Endometrial microvascular endothelial cells (primary cell): ENCODE results near the gene CENATAC. TPM values are rescaled to one million over a fixed set of nuclear protein-coding genes. Genes with fewer than 3 reads are reported as not detected.
"Not testable (repeated sequence)": the region's sequence is repeated elsewhere in the genome, so short reads cannot be mapped to it uniquely, and the experiment has no call there.

Source experiments
- in situ Hi-C: cut with HindIII; loops from 2 replicates; pipeline ENCODE4 v1.10.0; 2017; ENCODE audit warnings: low sequenced_read_pairs, low pct_unique_long_range_greater_than_20kb; ENCODE audit errors: inconsistent ontology term
- total RNA-seq: library from RNA; depleted of rRNA; stranded (reverse); fragments of >200 nt; gene quantifications from one replicate; pipeline ENCODE4 v1.2.3, GENCODE V29; 2015; ENCODE audit errors: inconsistent ontology term

Gene CENATAC
- total RNA-seq, 1 donor from 2014 or later: 6.6 TPM

DNA sequence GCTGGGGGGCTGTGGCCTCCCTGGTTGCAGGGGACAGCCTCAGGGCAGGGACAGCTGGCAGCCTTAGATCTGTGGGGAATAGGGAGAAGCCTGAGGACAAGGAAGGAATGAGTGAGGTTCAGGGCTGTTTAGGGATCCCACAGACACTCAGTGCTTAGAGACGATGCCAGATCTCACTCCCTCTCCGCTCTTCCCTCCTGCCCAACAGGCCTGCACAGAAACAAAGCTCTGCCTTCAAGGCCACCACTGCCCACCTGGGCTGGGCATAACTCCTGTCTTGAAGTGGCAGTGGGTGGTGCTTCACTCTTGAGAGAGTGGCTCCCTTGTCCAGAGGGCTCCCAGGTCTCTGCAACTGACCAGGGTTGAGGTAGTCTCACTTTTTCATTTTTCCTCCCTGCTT lies 13.1 kb upstream of the CENATAC start:
- in situ Hi-C loops: no loop called here

- in situ Hi-C loops: no loop called here
These were observed 9.7 kb upstream of the CENATAC start for GRCh38 chr11:118988280-118988679.

DNA sequence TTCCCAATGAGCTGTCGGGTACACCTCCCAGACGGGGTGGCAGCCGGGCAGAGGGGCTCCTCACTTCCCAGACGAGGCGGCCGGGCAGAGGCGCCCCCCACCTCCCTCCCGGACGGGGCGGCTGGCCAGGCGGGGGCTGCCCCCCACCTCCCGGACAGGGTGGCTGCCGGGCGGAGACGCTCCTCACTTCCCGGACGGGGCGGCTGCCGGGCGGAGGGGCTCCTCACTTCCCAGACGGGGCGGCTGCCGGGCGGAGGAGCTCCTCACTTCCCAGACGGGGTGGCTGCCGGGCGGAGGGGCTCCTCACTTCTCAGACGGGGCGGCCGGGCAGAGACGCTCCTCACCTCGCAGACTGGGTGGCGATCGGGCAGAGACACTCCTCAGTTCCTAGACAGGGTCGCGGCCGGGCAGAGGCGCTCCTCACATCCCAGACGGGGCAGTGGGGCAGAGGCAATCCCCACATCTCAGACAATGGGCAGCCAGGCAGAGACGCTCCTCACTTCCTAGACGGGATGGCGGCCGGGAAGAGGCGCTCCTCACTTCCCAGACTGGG lies 6.4 kb upstream of the CENATAC start:
- in situ Hi-C loops: not testable (repeated sequence)

GRCh38 chr11:118996926-118997626 lies 862 bp upstream of the CENATAC start:
- in situ Hi-C loops: no loop called here

DNA sequence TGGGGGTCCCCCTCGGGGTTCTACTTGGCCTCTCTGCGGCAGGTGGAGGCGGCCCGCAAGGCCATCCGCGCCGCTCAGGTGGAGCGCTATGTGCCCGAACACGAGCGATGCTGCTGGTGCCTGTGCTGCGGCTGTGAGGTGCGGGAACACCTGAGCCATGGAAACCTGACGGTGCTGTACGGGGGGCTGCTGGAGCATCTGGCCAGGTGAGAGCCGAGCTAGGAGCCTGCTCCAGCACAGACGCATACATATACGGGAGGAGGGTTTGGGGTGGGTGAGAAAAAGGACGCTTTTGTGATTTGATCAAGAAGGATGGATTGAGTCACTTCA lies 415 bp downstream of the CENATAC start:
- in situ Hi-C loops: no loop called here

- in situ Hi-C loops: no loop called here
These were observed 884 bp downstream of the CENATAC start for GRCh38 chr11:118998822-118999221.

DNA sequence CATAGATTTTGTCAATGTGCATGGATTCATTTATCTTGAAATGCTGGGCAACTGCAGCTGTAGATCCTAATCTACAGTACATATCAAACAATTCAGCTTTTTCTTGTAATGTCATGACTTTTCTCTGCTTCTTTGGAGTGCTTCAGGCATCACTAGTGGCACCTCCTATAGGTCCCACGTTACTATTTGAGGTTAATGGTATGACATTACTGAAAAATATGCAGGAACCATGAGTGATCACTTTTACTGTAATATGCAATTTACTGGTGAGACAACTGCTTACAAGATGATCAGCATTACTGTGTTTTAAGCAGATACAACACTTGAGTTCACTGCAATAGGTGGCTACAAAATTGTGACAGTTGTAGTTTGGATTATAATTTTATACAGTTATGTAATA lies 3.0 kb downstream of the CENATAC start:
- in situ Hi-C loops: no loop called here

- in situ Hi-C loops: no loop called here
These were observed 8.7 kb downstream of the CENATAC start for GRCh38 chr11:119006656-119007055.

DNA sequence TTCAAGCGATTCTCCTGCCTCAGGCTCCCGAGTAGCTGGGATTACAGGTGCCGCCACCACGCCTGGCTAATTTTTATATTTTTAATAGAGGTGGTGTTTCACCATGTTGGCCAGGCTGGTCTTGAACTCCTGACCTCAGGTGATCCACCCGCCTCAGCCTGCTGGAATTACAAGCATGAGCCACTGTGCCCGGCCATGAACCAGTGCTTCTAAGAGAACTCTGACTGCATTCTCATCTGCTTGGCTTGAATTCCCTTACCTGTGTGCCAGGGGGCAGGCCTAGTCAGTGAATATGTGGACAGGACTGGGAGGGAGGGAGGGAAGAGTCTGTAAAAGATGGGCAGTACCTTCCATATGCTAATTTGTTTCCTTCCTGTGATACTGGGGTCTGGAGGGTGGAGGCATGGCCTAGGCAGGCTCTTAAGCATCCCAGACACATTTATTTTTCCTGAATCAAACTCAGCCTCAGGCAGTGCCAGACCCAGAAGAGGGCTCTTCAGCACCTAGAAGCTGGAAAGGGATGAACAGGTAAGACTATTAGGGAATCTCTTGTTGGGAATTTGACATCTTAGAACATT lies 13.6 kb downstream of the CENATAC start:
- in situ Hi-C loops: no loop called here

- in situ Hi-C loops: no loop called here
These were observed 14.8 kb downstream of the CENATAC start for GRCh38 chr11:119012629-119013170.

DNA sequence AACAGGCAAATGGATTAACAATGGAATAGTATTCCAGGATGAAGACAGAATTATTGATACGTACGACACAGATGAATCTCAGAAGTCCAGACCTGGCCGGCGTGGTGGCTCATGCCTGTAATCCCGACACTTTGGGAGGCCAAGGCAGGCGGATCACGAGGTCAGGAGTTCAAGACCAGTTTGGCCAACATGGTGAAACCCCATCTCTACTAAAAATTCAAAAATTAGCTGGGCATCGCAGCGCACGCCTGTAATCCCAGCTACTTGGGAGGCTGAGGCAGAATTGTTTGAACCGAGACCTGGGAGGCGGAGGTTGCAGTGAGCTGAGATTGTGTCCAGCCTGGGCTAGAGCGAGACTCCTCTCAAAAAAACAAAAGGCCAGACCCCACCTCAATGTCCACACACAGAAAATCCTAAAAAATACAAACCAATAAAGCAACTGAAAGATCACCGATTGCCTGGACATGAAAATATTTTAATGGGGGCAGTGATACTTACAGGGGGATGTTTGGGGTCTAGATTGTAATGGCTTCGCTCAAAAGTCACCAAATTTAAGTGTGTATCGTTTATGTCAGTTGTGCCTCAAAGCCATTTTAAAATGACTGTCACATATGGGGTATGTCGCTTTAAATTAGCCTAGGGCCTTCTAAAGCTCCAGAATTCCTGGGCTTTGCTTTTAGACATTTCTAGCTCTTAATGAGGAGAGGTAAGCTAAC lies 16.4 kb downstream of the CENATAC start:
- in situ Hi-C loops: no loop called here

GRCh38 chr11:119015054-119015611 lies 17.2 kb downstream of the CENATAC start:
- in situ Hi-C loops: no loop called here

GRCh38 chr11:119016216-119017009 lies 18.5 kb downstream of the CENATAC start:
- in situ Hi-C loops: no loop called here

GRCh38 chr11:119017377-119017776 lies 19.4 kb downstream of the CENATAC start:
- in situ Hi-C loops: not testable (repeated sequence)

GRCh38 chr11:119018074-119018938 lies 20.4 kb downstream of the CENATAC start, which contains the start of the genes RPS25 and TRAPPC4:
RPS25 (minus strand) TSS chr11:119018343; CDS start chr11:119018284, 59 bp downstream.
TRAPPC4 (plus strand) TSS chr11:119018766; CDS start chr11:119018796, 30 bp downstream.
- in situ Hi-C loops: no loop called here

DNA sequence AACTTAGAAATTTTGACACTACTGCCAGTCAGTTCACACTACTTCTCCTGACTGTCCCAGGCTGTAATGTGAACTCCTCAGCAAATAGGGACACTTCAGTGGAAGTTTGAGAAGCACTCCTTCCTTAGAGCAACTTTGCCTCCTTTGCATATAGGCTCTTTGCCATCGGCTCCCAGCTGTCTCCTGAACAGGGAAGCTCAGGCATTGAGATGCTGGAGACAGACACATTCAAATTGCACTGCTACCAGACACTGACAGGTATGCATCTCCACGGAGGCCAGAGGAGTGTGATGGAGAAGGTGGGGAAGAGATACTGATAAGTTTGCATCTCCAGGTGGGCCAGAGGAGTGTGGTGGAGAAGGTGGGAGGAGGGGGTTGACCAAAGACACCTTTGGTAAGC lies 22.1 kb downstream of the CENATAC start:
- in situ Hi-C loops: no loop called here

DNA sequence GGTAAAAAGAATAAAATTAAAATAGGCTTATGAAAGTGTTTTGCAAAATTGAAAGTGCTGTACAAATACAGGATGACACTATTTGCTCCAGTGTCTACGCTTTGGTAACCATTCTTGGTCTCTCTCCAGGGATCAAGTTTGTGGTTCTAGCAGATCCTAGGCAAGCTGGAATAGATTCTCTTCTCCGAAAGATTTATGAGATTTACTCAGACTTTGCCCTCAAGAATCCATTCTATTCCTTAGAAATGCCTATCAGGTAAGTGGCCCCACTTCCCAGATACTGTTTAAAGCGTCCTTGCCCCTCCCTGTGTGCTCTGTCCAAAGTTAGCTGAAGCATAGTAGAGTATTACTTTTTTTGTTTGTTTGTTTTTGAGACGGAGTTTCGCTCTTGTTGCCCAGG lies 23.7 kb downstream of the CENATAC start:
- in situ Hi-C loops: no loop called here

- in situ Hi-C loops: no loop called here
These were observed 25.8 kb downstream of the CENATAC start for GRCh38 chr11:119023741-119024140.
